DMS53 treated with DMSO at 0.1 percent for 48 hours (cell line): Measurements from ENCODE around the gene GLO1.
A peak's percentile ranks its signal among the peaks of the same experiment; 100 is the strongest.

Experiments used
- DNase-seq: peaks from one replicate; lab custom pipeline; 2025; ENCODE audit not compliant: unreplicated experiment; lab: John Stamatoyannopoulos, UW

GLO1 gene

GRCh38 chr6:38673397-38674165, 29.4 kb downstream of the GLO1 start:
- no peak for DNase-seq

GRCh38 chr6:38671885-38672467, 31.0 kb downstream of the GLO1 start:
- DNase-seq: peak; percentile 64

DNA sequence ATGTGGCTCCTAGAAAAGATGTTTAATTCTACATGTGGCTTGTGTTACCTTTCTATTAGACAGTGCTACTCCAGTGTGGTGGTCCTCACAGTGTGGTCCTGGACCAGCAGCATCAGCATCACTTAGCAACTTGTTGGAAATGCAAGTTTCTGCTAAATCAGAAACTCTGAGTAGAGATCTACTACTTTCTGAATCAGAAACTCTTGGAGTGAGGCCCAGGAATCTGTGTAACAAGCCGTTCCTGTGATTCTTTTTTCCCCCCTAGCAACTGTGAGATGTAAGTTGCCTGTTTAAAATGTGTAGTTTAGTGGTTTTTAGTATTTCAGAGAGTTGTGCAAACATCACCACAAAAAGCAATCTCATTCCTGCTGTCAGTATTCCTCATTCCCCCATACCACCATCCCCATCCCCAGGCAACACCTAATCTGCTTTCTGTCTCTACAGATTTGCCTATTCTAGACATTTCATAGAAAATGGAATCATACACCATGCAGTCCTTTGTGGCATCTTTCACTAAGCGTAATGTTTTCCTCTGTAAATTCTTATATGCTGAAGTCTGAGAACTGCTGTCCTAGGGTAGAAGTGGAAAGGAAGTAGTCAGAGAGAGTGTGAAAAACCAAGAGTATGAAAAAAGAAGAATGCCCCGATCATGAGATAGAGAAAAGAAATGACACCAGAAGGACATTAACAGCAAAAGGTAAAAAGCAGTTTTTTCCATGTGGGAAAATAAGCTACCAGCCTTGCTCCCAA, 44.4 kb downstream of the GLO1 start:
- no peak for DNase-seq

GRCh38 chr6:38656896-38657295, 46.0 kb downstream of the GLO1 start:
- DNase-seq: no peak

GRCh38 chr6:38654263-38654662, 48.7 kb downstream of the GLO1 start:
- no peak for DNase-seq

GRCh38 chr6:38651121-38651784, 51.7 kb downstream of the GLO1 start:
- no peak for DNase-seq

- DNase-seq: no peak
These were observed 52.7 kb downstream of the GLO1 start for GRCh38 chr6:38650207-38650752.

DNA sequence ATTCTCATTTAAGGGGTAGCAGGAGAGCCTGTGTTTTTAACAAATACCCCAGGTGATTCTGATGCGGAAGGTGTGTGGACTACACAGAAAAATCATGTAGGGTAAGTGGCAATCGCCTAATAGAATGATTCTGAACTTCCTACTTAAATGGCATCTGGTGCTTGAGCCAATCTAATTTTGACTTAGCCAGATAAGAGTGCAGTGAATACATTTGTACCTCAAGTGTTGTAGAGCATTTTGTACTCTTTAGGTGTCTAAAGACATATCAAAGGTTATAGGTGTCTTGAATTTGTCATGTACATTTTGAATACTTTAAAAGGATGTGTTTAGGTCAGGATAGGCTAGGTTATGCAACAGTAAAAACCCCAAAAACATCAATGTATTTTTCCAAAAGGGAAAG, 53.2 kb downstream of the GLO1 start:
- no peak for DNase-seq

GRCh38 chr6:38648629-38649028, 54.3 kb downstream of the GLO1 start:
- DNase-seq: no peak

- no peak for DNase-seq
These were observed 56.6 kb downstream of the GLO1 start for GRCh38 chr6:38646166-38646878.

DNA sequence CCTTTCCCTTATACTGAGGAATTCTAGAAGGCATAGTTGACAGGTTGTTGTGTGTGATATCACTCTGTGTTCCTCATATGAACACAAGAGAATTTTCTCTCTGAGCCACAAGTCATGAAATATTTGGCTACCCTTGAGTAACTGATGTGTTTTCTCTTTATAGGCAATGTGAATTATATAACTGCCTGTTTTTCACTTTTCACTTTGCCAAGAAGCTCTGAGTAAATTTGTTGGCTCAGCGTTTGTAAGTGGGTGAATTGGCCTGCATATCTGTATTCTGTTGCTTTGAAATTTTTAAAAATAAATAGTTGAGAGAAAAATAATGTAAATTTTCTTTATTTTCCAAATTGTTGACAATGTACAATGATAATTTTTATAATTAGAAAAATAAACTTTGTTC, 58.0 kb downstream of the GLO1 start:
- DNase-seq: no peak

DNA sequence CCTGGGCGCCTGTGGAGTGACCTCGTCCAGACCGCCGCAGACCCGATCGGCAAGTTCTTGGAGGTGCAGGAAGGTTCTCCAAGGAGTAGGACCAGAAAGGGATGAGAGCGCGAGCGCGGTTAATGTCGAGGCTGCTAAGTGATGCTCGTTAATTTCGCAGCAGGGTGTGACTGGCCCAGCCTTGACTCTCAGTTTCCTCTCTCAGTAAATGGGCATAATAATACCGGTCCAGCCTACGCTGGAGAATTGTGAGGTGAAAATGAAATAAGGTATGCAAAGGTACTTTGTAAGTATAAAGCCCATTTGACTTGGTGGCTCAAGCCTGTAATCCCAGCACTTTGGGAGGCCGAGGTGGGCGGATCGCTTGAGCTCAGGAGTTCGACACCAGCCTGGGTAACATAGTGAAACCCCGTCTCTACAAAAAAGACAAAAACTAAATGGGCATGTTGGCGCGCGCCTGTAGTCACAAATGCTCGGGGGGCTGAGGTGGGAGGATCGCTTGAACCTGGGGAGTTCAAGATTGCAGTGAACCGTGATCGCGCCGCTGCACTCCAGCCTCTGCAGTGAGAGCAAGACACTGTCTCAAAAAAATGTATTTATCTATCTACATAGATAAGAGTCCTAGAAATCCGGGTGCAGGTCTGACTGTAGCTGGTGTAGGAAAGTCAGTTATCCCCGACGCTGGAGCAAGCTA, 62.6 kb downstream of the GLO1 start:
- DNase-seq: no peak

DNA sequence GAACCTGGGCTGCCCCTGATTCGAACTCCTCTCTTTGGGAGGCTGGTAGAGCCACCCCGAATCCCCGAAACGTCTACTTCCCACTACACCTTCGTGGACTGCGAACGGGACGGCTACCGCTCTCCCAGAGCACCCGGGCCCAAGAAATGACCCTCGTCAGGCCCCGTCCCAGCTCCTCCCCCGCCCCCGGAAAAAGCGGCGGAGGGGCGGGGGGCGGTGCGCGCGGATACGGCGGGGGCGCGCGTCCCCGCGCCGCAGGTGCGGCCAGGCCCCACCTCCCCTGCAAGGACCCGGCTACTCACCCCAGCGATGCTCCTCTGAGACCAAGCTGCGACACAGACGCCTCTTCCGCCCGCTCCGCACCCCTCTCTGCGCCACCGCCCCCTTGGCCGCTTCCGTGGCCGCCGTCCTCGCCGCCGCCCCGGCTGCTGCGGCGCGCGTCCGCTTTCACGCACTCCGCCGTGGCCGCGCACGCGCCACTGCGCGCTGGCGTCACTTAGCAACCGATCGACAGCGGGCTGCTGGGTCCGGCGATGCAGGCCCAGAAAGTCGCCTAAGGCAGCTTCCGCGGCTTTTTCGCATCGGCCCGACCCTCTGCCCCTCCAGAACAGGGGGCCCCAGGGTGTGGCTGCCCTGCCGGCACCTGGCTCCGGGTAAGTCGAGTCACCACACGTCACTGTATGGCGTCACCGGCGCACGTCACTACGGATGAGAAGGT, 63.3 kb downstream of the GLO1 start, which contains the start of gene BTBD9:
TSS of gene BTBD9 (minus strand) at position 432 of the 718 bp plus-strand sequence.
- DNase-seq: peak; percentile 70

DNA sequence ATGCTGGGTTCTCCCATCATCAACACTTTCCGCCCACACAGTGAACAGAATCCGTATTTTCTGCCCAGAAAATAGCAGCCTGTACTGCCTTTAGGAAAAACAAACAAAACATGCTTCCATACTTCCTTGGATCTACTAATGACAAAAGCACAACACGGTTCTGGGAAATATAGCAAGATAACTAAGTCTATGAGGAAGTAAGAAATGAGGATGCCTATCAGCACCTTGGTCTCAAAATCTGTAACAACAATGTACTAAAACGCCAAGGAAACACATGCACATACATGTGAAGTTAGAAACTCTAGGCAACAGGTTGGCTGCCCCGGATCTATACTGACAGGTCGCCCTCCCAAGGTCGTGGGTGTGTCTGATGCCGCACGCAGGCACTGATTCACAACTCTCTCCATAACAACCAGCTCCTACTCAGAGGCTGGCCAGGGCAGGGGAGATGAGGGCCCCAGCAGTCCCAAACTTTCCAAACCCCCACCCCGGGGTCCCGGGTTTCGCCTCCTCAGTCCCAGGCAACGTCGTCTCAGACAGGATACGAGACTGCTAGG, 63.9 kb downstream of the GLO1 start:
- DNase-seq: no peak

GRCh38 chr6:38637756-38638155, 65.2 kb downstream of the GLO1 start:
- DNase-seq: no peak

- DNase-seq: no peak
These were observed 66.9 kb downstream of the GLO1 start for GRCh38 chr6:38636027-38636426.

- DNase-seq: no peak
These were observed 68.4 kb downstream of the GLO1 start for GRCh38 chr6:38634518-38634917.

DNA sequence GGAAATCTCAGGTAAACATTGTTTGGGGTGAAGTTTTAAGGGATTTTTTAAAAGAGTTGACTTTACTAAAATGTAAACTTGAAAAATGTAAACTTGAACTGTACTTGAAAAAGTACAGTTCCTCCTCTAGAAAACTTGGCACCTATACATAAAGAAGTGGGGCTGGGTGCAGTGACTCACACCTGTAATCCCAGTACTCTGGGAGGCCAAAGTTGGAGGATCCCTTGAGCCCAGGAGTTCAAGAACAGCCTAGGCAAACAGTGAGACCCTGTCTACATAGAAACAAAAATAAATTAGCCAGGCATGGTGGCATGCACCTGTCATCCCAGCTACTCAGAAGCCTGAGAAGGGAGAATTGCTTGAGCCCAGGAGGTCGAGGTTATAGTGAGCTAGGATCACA, 70.5 kb downstream of the GLO1 start:
- no peak for DNase-seq

DNA sequence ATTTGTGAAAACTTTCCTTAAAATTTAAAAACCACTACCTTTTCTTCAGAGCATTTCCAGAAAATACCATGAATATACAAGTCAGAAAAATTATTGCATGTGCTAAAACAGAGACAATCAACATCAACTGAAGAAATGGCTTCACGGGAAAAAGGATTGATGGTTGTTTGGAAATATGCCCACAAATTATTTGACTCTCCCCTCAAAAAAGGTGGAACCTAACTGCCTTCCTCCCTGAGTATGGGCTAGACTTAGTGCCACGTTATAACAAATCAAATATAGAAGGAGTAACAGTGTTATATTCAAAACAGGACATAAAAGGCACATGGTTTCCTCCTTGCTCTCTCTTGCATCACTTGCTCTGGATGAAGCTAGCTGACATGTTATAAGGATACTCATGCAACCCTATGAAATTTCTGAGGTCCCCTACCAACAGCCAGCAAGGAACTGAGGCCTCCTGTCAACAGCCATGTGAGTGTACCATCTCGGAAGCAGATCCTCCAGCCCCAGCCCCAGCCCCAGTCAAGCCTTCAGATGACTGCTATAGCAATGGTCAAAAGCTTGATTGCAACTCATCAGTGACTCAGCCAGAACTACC, 71.7 kb downstream of the GLO1 start:
- no peak for DNase-seq
